ENCODE results near the gene KL.
A peak's percentile ranks its signal among the peaks of the same experiment; 100 is the strongest.

KL gene

DNA sequence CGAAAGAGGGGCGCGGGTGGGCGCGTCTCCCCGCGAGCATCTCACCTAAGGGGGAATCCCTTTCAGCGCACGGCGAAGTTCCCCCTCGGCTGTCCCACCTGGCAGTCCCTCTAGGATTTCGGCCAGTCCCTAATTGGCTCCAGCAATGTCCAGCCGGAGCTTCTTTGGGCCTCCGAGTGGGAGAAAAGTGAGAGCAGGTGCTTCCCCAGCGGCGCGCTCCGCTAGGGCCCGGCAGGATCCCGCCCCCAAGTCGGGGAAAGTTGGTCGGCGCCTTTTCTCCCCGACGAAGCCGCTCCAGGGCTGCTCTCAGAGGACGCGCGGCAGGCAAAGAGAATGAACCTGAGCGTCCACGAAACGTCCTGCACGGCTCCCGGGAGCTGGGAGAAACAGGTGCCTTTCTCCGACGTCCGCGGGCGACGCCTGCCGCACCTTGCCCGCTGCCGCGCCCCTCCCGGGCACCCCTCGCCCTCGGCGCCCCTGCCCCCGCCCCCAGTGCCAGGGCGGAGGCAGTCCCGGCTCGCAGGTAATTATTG, 366 bp upstream of the KL start:
- peak; percentile 24; the same call in 1 of the 2 replicates for TF ChIP-seq ZNF335 (tag by site-specific recombination; conservative IDR thresholded peaks at IDR 0.05)
- TF ChIP-seq ZNF624 (tag by site-specific recombination; IDR thresholded peaks at IDR 0.05) = no peak
- TF ChIP-seq ZNF121 (tag by site-specific recombination; IDR thresholded peaks at IDR 0.05) = no peak
- TF ChIP-seq ZBTB8A (tag by site-specific recombination; IDR thresholded peaks at IDR 0.05) = peak; percentile 59; the same call in 1 of the 2 replicates
- 0 out of 2 replicates have a peak, but pooled peaks have one; percentile 16 for TF ChIP-seq SCRT2 (tag by site-specific recombination; IDR thresholded peaks at IDR 0.05)
- TF ChIP-seq ZSCAN30 (tag by site-specific recombination; IDR thresholded peaks at IDR 0.05) = no peak
- TF ChIP-seq BCL11B (tag by site-specific recombination; IDR thresholded peaks at IDR 0.05; ENCODE audit: low read depth) = no peak
- TF ChIP-seq ZNF184 (tag by site-specific recombination; IDR thresholded peaks at IDR 0.05) = no peak
- no peak for TF ChIP-seq ZSCAN23 (tag by site-specific recombination; IDR thresholded peaks at IDR 0.05)
- TF ChIP-seq ZNF707 (tag by site-specific recombination; IDR thresholded peaks at IDR 0.05) = no peak
- Histone ChIP-seq H3K4me3 (ENCODE audit: low read depth, low read length) (peak overlapping the region; percentile 20), H3K4me1 (ENCODE audit: control insufficient read depth, insufficient read depth, low read length) (no peaks in the 10 kb centered on the region), H3K36me3 (ENCODE audit: control insufficient read depth in 2 of 2, insufficient read depth in 1 of 2, low read length in 2 of 2) (no peaks in the 10 kb centered on the region), H3K9me3 (ENCODE audit: control insufficient read depth, insufficient read depth, low read depth, low read length) (no peaks in the 10 kb centered on the region), H3K27ac (ENCODE audit: extremely low read depth, low read depth, low read length) (no peak overlapping the region)
- POLR2A ChIA-PET = no interaction called here
- CTCF ChIA-PET = no interaction called here

DNA sequence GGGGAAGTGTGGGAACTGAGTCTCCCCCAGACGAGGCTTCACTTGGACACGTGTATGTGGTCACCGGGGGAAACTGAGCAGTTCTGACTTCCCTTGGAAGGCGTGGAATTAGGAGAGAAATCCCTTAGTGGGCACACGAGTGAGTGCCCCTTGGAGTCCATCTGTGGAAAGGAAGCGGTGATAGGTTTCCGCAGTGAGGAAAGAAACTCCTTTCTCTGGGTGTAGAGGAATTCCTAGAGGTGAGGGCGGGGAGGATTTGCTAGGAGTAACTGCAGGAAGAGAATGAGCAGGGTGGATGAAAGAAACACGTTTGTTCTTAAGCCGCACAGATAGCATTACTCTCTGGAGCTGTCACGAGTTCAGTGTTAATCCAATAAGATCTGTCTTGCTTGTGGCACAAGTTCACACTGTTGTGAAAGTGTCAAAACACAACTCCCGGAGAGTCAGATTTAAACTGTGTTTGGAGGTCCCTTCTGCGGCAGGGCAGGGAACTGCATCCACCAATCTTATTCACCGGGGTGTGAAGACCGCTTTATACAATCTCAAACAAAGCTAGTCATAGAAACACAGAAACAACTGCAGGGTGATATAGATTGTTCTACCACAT, 1.2 kb downstream of the KL start:
- Histone ChIP-seq H3K4me1 (ENCODE audit: control insufficient read depth, insufficient read depth, low read length) (no peaks in the 10 kb centered on the region), H3K9me3 (ENCODE audit: control insufficient read depth, insufficient read depth, low read depth, low read length) (no peaks in the 10 kb centered on the region), H3K27ac (ENCODE audit: extremely low read depth, low read depth, low read length) (no peak overlapping the region), H3K4me3 (ENCODE audit: low read depth, low read length) (no peak overlapping the region), H3K36me3 (ENCODE audit: control insufficient read depth in 2 of 2, insufficient read depth in 1 of 2, low read length in 2 of 2) (no peaks in the 10 kb centered on the region)
- TF ChIP-seq, protein P1, sequence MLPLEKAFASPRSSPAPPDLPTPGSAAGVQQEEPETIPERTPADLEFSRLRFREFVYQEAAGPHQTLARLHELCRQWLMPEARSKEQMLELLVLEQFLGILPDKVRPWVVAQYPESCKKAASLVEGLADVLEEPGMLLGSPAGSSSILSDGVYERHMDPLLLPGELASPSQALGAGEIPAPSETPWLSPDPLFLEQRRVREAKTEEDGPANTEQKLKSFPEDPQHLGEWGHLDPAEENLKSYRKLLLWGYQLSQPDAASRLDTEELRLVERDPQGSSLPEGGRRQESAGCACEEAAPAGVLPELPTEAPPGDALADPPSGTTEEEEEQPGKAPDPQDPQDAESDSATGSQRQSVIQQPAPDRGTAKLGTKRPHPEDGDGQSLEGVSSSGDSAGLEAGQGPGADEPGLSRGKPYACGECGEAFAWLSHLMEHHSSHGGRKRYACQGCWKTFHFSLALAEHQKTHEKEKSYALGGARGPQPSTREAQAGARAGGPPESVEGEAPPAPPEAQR (tag by site-specific recombination; IDR thresholded peaks at IDR 0.05) = no peak
- ChIA-PET POLR2A (no interaction called here), CTCF (no interaction called here)

DNA sequence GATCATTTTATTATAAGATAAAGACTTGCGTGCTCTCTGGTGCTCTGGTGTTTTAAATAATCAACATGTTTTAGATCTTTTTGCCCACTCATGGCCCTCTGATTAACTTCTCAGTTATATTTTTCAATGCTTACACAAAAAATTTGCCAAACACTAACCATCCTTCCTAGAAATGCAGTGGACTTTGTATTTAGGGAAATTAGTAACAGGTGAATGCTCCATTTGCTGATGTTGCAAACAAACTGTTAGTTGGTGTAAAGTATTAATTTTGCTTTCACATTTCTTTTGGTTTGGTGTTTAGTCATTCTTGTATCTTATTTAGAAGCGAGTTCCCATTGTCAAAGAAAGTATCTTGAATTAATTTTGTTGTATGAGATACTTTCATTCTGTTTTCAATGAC, 2.7 kb downstream of the KL start:
- H3K36me3 ChIP-seq (ENCODE audit: control insufficient read depth in 2 of 2, insufficient read depth in 1 of 2, low read length in 2 of 2) = no peaks in the 10 kb centered on the region
- no peak overlapping the region for H3K4me3 ChIP-seq (ENCODE audit: low read depth, low read length)
- H3K9me3 ChIP-seq (ENCODE audit: control insufficient read depth, insufficient read depth, low read depth, low read length) = no peaks in the 10 kb centered on the region
- ChIA-PET POLR2A (no interaction called here), CTCF (no interaction called here)
- H3K4me1 ChIP-seq (ENCODE audit: control insufficient read depth, insufficient read depth, low read length) = no peaks in the 10 kb centered on the region
- no peak overlapping the region for H3K27ac ChIP-seq (ENCODE audit: extremely low read depth, low read depth, low read length)
- no peak for TF ChIP-seq ZNF677 (tag by site-specific recombination; IDR thresholded peaks at IDR 0.05)
- TF ChIP-seq ZNF585B (tag by site-specific recombination; IDR thresholded peaks at IDR 0.05) = no peak
- TF ChIP-seq ZNF521 (tag by site-specific recombination; IDR thresholded peaks at IDR 0.05) = no peak
- TF ChIP-seq ZNF10 (tag by site-specific recombination; IDR thresholded peaks at IDR 0.05) = no peak
- TF ChIP-seq ZNF776 (tag by site-specific recombination; IDR thresholded peaks at IDR 0.05; ENCODE audit: borderline replicate concordance) = no peak
- no peak for TF ChIP-seq ZNF501 (tag by site-specific recombination; IDR thresholded peaks at IDR 0.05)
- TF ChIP-seq, protein P2, sequence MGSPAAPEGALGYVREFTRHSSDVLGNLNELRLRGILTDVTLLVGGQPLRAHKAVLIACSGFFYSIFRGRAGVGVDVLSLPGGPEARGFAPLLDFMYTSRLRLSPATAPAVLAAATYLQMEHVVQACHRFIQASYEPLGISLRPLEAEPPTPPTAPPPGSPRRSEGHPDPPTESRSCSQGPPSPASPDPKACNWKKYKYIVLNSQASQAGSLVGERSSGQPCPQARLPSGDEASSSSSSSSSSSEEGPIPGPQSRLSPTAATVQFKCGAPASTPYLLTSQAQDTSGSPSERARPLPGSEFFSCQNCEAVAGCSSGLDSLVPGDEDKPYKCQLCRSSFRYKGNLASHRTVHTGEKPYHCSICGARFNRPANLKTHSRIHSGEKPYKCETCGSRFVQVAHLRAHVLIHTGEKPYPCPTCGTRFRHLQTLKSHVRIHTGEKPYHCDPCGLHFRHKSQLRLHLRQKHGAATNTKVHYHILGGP (tag by site-specific recombination; IDR thresholded peaks at IDR 0.05) = no peak
- TF ChIP-seq HOXC10 (CRISPR knock-in tag; IDR thresholded peaks at IDR 0.05) = no peak
- no peak for TF ChIP-seq ZNF473 (tag by site-specific recombination; IDR thresholded peaks at IDR 0.05)

Measured in HEK293 (cell line).